H1 (cell line): Measurements from ENCODE around the gene HNRNPAB. TPM values are rescaled to one million over a fixed set of nuclear protein-coding genes. Genes with fewer than 3 reads are reported as not detected.

Experiments used
- CHD1 ChIP-seq: IDR thresholded peaks from 2 replicates; pipeline ENCODE4 v1.6.1; 2012; ENCODE audit warnings: low read depth, low read length, improper control_type of control experiment
- E2F6 ChIP-seq: IDR thresholded peaks from 2 replicates; pipeline ENCODE4 v1.6.1; 2012; ENCODE audit warnings: inconsistent platforms
- HDAC2 ChIP-seq, 2 experiments: fragments of 300-600 bp in 1 of 2; sonication (generic) in 1 of 2; IDR thresholded peaks; 2 replicates each; pipeline ENCODE4 v1.6.1; 2011 to 2012; ENCODE audit warnings: low read depth in 2 of 2, low read length in 2 of 2, mild to moderate bottlenecking in 2 of 2, moderate library complexity in 2 of 2, borderline replicate concordance in 1 of 2, inconsistent platforms in 1 of 2
- polyA plus RNA-seq, 7 experiments: library from polyadenylated mRNA; depleted of rRNA in 3 of 7; stranded (reverse) in 5 of 7; unstranded in 2 of 7; fragments of >200 nt in 5 of 7; fragments of 200-250 nt in 2 of 7; gene quantifications; 1 replicate in 5 of 7; 2 replicates in 1 of 7; 4 replicates in 1 of 7; pipeline versions ENCODE4 v1.2.1 to v1.2.3, GENCODE V29; 2011 to 2013; ENCODE audit warnings: missing spikeins in 2 of 7, mixed read lengths in 2 of 7
- total RNA-seq: library from RNA; stranded (reverse); fragmentation: NEBNext Ultra II Directional; extraction: Animal tissue kit (Norgen Biotek cat#: 25700); gene quantifications from 2 replicates; pipeline ENCODE4 v1.2.1, GENCODE V29; 2021
- TF ChIP-seq, protein P1 (sequence below), 3 experiments: IDR thresholded peaks; 1 replicate in 2 of 3; 2 replicates in 1 of 3; pipeline versions ENCODE4 v1.5.1 to v1.6.1; 2011; ENCODE audit warnings: low read length in 3 of 3, mild to moderate bottlenecking in 3 of 3, inconsistent platforms in 2 of 3, low read depth in 1 of 3, moderate library complexity in 1 of 3; ENCODE audit not compliant: insufficient read depth in 1 of 3; ENCODE audit errors: control extremely low read depth in 1 of 3

Gene HNRNPAB
- total and polyA plus RNA-seq, 2 of the 8 experiments (the other 6 are each of a cell fraction or from before 2014, with no cell fraction given) = 373 to 563 TPM

DNA sequence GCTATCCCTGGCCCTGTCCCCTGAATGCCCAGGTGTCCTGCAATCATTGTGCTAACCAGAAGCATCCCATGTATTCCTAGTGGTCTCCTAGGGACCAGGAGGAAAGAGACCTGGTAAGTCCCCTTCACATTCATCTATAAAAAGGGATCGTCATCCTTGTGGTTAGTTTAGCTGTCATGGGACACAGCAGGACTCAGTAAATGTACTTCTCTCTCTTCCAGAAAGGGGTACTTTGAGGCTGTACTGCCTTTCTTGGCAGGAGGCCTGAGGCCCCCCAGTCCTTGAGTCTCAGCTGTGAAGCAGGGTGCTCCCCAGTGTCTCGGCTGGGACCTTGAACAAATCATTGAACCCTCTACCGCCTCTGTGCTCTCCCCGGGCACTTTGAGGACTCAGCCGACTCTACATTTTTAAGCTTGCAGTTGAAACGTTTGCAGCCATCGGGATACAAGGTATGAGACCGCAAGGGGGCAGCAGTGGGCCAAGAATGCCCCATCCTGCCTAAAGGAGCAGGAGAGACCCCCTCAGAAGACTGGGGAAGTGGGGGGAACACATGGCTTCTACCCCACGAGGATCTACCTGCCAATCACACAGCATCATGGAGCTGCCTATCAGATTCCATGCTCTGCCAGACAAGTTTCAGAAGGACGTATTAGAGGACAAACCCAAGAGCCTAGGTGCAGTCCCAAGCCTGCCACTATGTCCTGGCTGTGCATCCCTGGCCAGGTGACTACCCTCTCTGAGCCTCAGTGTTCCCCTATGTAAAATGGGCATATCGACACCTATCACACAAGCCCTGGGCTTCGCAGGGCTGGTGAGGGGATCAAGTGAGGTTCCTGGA is 30.6 kb downstream of the HNRNPAB start (continued):
- TF ChIP-seq, protein P1, sequence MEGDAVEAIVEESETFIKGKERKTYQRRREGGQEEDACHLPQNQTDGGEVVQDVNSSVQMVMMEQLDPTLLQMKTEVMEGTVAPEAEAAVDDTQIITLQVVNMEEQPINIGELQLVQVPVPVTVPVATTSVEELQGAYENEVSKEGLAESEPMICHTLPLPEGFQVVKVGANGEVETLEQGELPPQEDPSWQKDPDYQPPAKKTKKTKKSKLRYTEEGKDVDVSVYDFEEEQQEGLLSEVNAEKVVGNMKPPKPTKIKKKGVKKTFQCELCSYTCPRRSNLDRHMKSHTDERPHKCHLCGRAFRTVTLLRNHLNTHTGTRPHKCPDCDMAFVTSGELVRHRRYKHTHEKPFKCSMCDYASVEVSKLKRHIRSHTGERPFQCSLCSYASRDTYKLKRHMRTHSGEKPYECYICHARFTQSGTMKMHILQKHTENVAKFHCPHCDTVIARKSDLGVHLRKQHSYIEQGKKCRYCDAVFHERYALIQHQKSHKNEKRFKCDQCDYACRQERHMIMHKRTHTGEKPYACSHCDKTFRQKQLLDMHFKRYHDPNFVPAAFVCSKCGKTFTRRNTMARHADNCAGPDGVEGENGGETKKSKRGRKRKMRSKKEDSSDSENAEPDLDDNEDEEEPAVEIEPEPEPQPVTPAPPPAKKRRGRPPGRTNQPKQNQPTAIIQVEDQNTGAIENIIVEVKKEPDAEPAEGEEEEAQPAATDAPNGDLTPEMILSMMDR (IDR thresholded peaks at IDR 0.05; ENCODE audit: control extremely low read depth in 1 of 3, insufficient read depth in 1 of 3, low read depth in 1 of 3, low read length in 3 of 3) = peak in 2 of 3 experiments; percentile 80 to 86; a peak in 3 of 4 replicates
- TF ChIP-seq CHD1 = no peak
- TF ChIP-seq HDAC2 (IDR thresholded peaks at IDR 0.05; ENCODE audit: borderline replicate concordance in 1 of 2, low read depth in 2 of 2, low read length in 2 of 2) = peak in 1 of 2 experiments; percentile 99; a peak in 2 of 4 replicates
- peak; percentile 78 for TF ChIP-seq E2F6
